Colonic mucosa (tissue), 4 donors: ENCODE measurements around the gene NDUFS1. TPM values are rescaled to one million over a fixed set of nuclear protein-coding genes. Genes with fewer than 3 reads are reported as not detected.
"Not testable (repeated sequence)": the region's sequence is repeated elsewhere in the genome, so short reads cannot be mapped to it uniquely, and the experiment has no call there.

Experiments
- DNase-seq: peaks from one replicate; pipeline ENCODE4 v3.0.0-alpha.2; 2020
- H3K27ac ChIP-seq: fragments of 200-600 bp; one replicate; pipeline ENCODE4 v1.8.0; 2021
- H3K27me3 ChIP-seq: fragments of 200-600 bp; one replicate; pipeline ENCODE4 v1.8.0; 2021
- H3K36me3 ChIP-seq: fragments of 200-600 bp; one replicate; pipeline ENCODE4 v1.8.0; 2021
- H3K4me1 ChIP-seq: fragments of 200-600 bp; one replicate; pipeline ENCODE4 v1.8.0; 2021; ENCODE audit warnings: mild to moderate bottlenecking
- H3K4me3 ChIP-seq: fragments of 200-600 bp; one replicate; pipeline ENCODE4 v1.8.0; 2021
- H3K9ac ChIP-seq, 2 donors: one replicate each; pipeline ENCODE4 v1.7.0; 2013; ENCODE audit warnings: control low read depth in 2 of 2, low read depth in 2 of 2, low read length in 2 of 2
- H3K9me3 ChIP-seq: fragments of 200-600 bp; one replicate; pipeline ENCODE4 v1.8.0; 2021
- CTCF ChIP-seq: fragments of 200-600 bp; IDR thresholded peaks from one replicate; pipeline ENCODE4 v1.8.0; 2022; ENCODE audit warnings: antibody characterized with exemption, mild to moderate bottlenecking
- intact Hi-C: fragments of 100-400 bp; cut with DNase I; formaldehyde crosslinking; loops from one replicate; pipeline ENCODE4 v1.14.1; 2022
- total RNA-seq, 2 donors: library from RNA; stranded (reverse); fragmentation: NEBNext Ultra II Directional in 1 of 2; extraction: Animal tissue kit (Norgen Biotek cat#: 25700) in 1 of 2; gene quantifications; one replicate each; pipeline ENCODE4 v1.2.1, GENCODE V29; 2021
- donor health status: healthy.
- donor health status: DM: no; HTN: no; CAD: no.
- donor health status: DM: no; HTN: no; CAD: no.

Gene NDUFS1
- total RNA-seq, 2 donors from 2014 or later: 143 to 200 TPM

GRCh38 chr2:206190111-206190510, 30.9 kb upstream of the NDUFS1 start:
- no peak for DNase-seq
- no peak for TF ChIP-seq CTCF
- Histone ChIP-seq H3K9ac (no peak overlapping the region), H3K36me3 (no peaks in the 10 kb centered on the region), H3K27me3 (no peaks in the 10 kb centered on the region), H3K27ac (no peak overlapping the region), H3K9me3 (no peaks in the 10 kb centered on the region), H3K4me1 (no peaks in the 10 kb centered on the region), H3K4me3 (no peak overlapping the region)
- intact Hi-C loops: no loop called here

- TF ChIP-seq CTCF: no peak
- H3K27ac ChIP-seq: no peak overlapping the region
- H3K4me1 ChIP-seq: no peaks in the 10 kb centered on the region
- H3K9me3 ChIP-seq: no peaks in the 10 kb centered on the region
- no peak overlapping the region for H3K4me3 ChIP-seq
- no peaks in the 10 kb centered on the region for H3K36me3 ChIP-seq
- H3K27me3 ChIP-seq: no peaks in the 10 kb centered on the region
- intact Hi-C loops: no loop called here
- H3K9ac ChIP-seq: no peak overlapping the region
- DNase-seq: no peak
Measured at GRCh38 chr2:206189691-206190090, 30.4 kb upstream of the NDUFS1 start.

GRCh38 chr2:206181526-206181925, 22.3 kb upstream of the NDUFS1 start:
- H3K27ac ChIP-seq, H3K9ac ChIP-seq, H3K27me3 ChIP-seq, H3K4me1 ChIP-seq, H3K4me3 ChIP-seq, H3K9me3 ChIP-seq, DNase-seq, H3K36me3 ChIP-seq, intact Hi-C loops: not testable (repeated sequence)

- H3K9ac ChIP-seq: no peak overlapping the region
- no peaks in the 10 kb centered on the region for H3K4me1 ChIP-seq
- no peak for DNase-seq
- no peaks in the 10 kb centered on the region for H3K27me3 ChIP-seq
- H3K9me3 ChIP-seq: no peaks in the 10 kb centered on the region
- intact Hi-C loops: no loop called here
- no peak overlapping the region for H3K4me3 ChIP-seq
- no peak overlapping the region for H3K27ac ChIP-seq
- H3K36me3 ChIP-seq: no peaks in the 10 kb centered on the region
- TF ChIP-seq CTCF: no peak
Measured at GRCh38 chr2:206176901-206177300, 17.7 kb upstream of the NDUFS1 start.

- no peak overlapping the region for H3K4me3 ChIP-seq
- intact Hi-C loops: no loop called here
- H3K4me1 ChIP-seq: no peaks in the 10 kb centered on the region
- no peaks in the 10 kb centered on the region for H3K9me3 ChIP-seq
- TF ChIP-seq CTCF: no peak
- DNase-seq: no peak
- no peaks in the 10 kb centered on the region for H3K27me3 ChIP-seq
- H3K27ac ChIP-seq: no peak overlapping the region
- no peak overlapping the region for H3K9ac ChIP-seq
- H3K36me3 ChIP-seq: no peaks in the 10 kb centered on the region
Measured at GRCh38 chr2:206176121-206176520, 16.9 kb upstream of the NDUFS1 start.

- no peak for DNase-seq
- Histone ChIP-seq H3K9me3 (no peaks in the 10 kb centered on the region), H3K4me1 (no peaks in the 10 kb centered on the region), H3K36me3 (no peaks in the 10 kb centered on the region), H3K4me3 (no peak overlapping the region), H3K27me3 (no peaks in the 10 kb centered on the region), H3K9ac (no peak overlapping the region), H3K27ac (no peak overlapping the region)
- intact Hi-C loops: no loop called here
- no peak for TF ChIP-seq CTCF
Measured at GRCh38 chr2:206173147-206173546, 13.9 kb upstream of the NDUFS1 start.

- intact Hi-C loops, H3K9me3 ChIP-seq, H3K27me3 ChIP-seq, H3K9ac ChIP-seq, H3K4me3 ChIP-seq, H3K27ac ChIP-seq, H3K4me1 ChIP-seq, DNase-seq, H3K36me3 ChIP-seq: not testable (repeated sequence)
Measured at GRCh38 chr2:206171624-206172397, 12.6 kb upstream of the NDUFS1 start.

- H3K9me3 ChIP-seq, H3K4me3 ChIP-seq, H3K27ac ChIP-seq, H3K4me1 ChIP-seq, H3K27me3 ChIP-seq, H3K9ac ChIP-seq, DNase-seq, H3K36me3 ChIP-seq: not testable (repeated sequence)
- intact Hi-C loops: loop anchor here (10.0 kb wide), 1 partner anchor 107 kb away; the partner anchor contains the start of gene ZDBF2
Measured at GRCh38 chr2:206168230-206168629, 9.0 kb upstream of the NDUFS1 start.
